ENCODE data around the gene RSPH6A. TPM values are rescaled to one million over a fixed set of nuclear protein-coding genes. Genes with fewer than 3 reads are reported as not detected.

The RSPH6A gene
- total RNA-seq, 2 donors from 2014 or later = 0.12 TPM; not detected in 1

DNA sequence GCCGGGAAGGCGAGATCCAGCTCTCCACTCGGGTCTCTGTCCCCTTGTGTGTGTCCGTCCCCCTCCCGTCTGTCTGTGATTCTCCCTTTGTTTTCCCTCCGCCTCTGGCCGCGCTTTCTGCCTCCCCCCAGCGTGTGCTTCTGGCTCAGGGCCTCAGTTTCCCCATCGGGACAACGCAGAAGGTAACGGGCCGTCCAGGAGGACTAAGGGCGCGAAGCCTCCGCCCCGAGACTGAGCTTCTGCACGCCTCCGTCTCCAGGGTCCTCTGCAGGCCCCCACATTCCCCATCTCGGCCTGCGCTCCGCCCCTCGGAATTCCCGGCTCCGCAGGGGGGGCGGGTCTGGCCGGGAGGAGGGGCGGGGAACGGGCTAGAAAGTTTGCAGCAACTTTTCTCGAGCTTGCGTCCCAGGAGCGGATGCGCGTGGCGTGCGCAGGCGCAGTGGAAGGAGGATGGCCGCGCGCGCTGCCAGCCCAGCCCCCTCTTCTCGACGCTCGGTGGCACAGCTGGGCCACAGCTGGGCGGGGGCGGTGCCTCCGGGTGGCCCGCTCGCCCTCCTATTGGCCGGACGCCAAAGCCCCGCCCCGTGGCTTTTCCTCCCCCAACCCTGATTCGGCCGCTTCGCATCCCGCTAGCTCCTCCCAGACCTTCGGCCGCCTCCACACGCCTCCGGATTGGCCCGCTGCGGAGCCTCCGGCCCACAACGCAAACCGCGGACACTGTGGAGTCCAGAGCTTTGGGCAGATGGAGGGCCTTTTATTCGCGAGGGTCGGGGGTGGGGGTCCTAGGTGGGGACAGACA is 45.9 kb downstream of the RSPH6A start, which contains the start of gene SIX5:
SIX5 (minus strand) TSS at position 269 of the 799 bp plus-strand sequence. CDS start 408 bp downstream, outside the sequence.
- peaks cover 8% of the 10 kb centered on the region for H3K4me1 ChIP-seq
- intact Hi-C loops (cut with DNase I) = loop anchor here (5.0 kb wide), 2 partner anchors 52 to 77 kb away; partner anchors contain the start of genes QPCTL and SNRPD2
- TF ChIP-seq, protein P1, sequence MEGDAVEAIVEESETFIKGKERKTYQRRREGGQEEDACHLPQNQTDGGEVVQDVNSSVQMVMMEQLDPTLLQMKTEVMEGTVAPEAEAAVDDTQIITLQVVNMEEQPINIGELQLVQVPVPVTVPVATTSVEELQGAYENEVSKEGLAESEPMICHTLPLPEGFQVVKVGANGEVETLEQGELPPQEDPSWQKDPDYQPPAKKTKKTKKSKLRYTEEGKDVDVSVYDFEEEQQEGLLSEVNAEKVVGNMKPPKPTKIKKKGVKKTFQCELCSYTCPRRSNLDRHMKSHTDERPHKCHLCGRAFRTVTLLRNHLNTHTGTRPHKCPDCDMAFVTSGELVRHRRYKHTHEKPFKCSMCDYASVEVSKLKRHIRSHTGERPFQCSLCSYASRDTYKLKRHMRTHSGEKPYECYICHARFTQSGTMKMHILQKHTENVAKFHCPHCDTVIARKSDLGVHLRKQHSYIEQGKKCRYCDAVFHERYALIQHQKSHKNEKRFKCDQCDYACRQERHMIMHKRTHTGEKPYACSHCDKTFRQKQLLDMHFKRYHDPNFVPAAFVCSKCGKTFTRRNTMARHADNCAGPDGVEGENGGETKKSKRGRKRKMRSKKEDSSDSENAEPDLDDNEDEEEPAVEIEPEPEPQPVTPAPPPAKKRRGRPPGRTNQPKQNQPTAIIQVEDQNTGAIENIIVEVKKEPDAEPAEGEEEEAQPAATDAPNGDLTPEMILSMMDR (IDR thresholded peaks at IDR 0.05) = no peak

DNA sequence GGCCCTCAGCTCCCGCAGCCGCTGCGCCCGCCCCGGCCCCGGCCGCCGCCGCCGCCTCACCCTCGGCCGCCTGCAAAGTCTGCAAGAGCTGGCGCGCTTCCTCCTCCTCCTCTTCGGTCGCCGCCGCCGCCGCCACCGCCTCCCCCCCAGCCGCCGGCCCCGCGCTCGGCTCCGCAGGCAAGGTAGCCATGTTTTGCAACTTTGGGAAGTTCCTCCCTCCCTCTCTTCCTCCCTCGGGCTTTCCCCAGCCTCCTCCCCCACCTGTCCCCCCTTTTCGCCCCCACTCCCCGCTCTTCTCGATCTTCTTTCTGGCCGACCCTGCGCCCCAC is 46.5 kb downstream of the RSPH6A start:
- Histone ChIP-seq H3K4me3 (peak overlapping the region; percentile 77), H3K36me3 (no peaks in the 10 kb centered on the region), H3K4me1 (peaks cover 8% of the 10 kb centered on the region), H3K9me3 (no peaks in the 10 kb centered on the region), H3K9ac (ENCODE audit: low read depth in 2 of 2, low read length in 2 of 2) (peak overlapping the region; percentile 94 to 95), H3K27ac (peak overlapping the region; percentile 97), H3K27me3 (no peaks in the 10 kb centered on the region)
- DNase-seq = no peak
- intact Hi-C loops (cut with DNase I) = loop anchor here (5.0 kb wide), 2 partner anchors 51 to 76 kb away; partner anchors contain the start of genes QPCTL and SNRPD2
- TF ChIP-seq, protein P1 (IDR thresholded peaks at IDR 0.05) = no peak

More for the DNA sequence above, 45.9 kb downstream of the RSPH6A start, which contains the start of gene SIX5:
- no peaks in the 10 kb centered on the region for H3K9me3 ChIP-seq
- H3K27me3 ChIP-seq = no peaks in the 10 kb centered on the region
- DNase-seq = peak; percentile 99
- H3K9ac ChIP-seq (ENCODE audit: low read depth in 2 of 2, low read length in 2 of 2) = peak within 1 kb of the TSS; percentile 94 to 95
- H3K27ac ChIP-seq = peak within 1 kb of the TSS; percentile 97
- peak within 1 kb of the TSS; percentile 77 for H3K4me3 ChIP-seq
- no peaks in the 10 kb centered on the region for H3K36me3 ChIP-seq

DNA sequence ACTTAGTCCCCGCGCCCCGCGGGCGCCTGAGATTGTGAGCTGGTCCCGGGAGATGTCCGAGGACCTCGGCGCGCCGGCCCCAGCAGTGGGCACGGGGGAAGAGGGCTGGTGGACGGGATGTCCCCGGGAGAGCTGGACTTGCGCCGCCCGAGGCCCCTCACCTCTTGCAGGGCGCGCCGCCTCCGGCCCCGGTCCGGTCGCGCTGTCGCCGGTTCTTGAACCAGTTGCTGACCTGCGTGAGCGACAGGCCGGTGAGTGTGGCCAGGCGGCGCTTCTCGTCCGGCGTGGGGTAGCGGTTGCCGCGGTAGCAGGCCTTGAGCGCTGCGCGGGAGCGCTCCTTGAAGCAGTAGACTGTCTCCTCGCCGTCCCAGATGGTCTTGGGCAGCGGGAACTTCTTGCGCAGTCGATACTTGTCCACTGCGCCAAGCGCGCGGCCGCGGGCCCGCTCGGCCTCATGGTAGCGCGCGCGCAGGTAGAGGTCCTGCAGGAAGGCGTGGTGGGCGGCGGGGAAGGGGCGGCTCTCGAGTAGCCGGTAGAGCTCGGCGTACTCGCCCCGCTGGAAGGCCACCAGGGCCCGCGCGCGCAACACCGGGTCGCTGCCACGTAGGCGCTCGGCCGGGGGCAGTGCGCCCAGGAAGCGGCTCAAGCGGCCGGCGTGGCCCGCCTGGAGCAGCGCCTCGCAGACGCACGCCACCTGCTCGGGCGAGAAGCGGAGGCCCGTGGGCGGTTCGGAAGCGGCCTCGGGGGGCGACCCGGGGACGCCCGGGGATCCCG is 47.0 kb downstream of the RSPH6A start:
- H3K36me3 ChIP-seq = no peaks in the 10 kb centered on the region
- peaks cover 8% of the 10 kb centered on the region for H3K4me1 ChIP-seq
- TF ChIP-seq, protein P1 (IDR thresholded peaks at IDR 0.05) = no peak
- no peaks in the 10 kb centered on the region for H3K27me3 ChIP-seq
- no peaks in the 10 kb centered on the region for H3K9me3 ChIP-seq
- peak overlapping the region; percentile 77 for H3K4me3 ChIP-seq
- H3K27ac ChIP-seq = peak overlapping the region; percentile 97
- peak; percentile 67 for DNase-seq
- peak overlapping the region; percentile 91 to 95 for H3K9ac ChIP-seq (ENCODE audit: low read depth in 2 of 2, low read length in 2 of 2)
- intact Hi-C loops (cut with DNase I) = loop anchor here (5.0 kb wide), 2 partner anchors 51 to 76 kb away; partner anchors contain the start of genes QPCTL and SNRPD2

DNA sequence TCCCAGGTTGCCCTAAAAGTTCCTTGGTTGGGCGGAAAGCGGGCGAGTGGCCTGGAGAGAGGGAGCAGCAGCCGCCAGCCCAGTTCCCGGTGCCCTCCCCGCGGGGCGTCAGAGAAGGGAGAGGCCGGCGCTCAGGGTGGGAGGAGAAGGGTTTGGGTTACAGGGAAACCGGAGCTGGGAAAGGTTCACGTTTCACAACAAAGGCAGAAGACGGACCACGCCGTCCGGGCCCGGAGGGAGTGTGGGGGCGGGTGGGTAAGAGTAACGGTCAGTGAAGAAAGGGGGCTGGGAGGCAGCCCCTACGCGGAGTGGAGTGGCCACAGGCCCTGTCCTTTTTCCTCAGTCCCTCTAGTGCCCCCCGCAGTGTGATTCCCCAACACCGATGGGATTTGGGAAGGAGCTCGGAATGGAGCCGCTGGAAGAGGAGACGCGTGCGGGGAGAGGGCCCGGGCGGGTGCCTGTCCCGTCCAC is 47.7 kb downstream of the RSPH6A start:
- no peaks in the 10 kb centered on the region for H3K9me3 ChIP-seq
- TF ChIP-seq, protein P1 (IDR thresholded peaks at IDR 0.05) = no peak
- H3K9ac ChIP-seq (ENCODE audit: low read depth in 2 of 2, low read length in 2 of 2) = peak overlapping the region; percentile 91 to 95
- H3K27ac ChIP-seq = peak overlapping the region; percentile 97
- intact Hi-C loops (cut with DNase I) = loop anchor here (5.0 kb wide), 2 partner anchors 50 to 75 kb away; partner anchors contain the start of genes QPCTL and SNRPD2
- H3K36me3 ChIP-seq = no peaks in the 10 kb centered on the region
- DNase-seq = peak; percentile 75
- H3K4me1 ChIP-seq = peaks cover 8% of the 10 kb centered on the region
- peak overlapping the region; percentile 77 for H3K4me3 ChIP-seq
- no peaks in the 10 kb centered on the region for H3K27me3 ChIP-seq

DNA sequence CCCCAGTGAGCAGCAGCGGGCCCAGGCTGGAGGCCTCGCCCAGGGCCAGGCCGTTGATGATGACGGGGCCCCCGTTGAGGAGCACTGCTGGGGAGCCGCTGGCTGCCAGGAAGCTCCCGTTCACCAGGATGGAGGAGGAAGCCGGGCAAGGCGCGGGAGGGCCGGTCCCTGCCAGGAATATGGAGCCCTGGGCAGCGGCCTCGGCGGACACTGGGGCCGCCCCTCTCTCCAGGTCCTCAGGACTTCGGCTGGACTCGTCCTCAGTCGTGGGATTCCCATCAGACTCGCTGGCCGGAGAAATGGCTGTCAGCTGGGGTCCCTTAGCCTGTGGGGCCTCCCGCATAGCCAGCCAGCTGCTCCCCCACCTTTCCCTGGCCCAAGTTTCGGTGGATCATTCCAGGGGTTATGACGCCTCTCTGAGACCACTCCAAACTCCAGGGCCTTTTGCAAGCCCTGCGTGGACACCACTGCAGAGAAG is 48.2 kb downstream of the RSPH6A start:
- intact Hi-C loops (cut with DNase I) = loop anchor here (5.0 kb wide), 2 partner anchors 50 to 75 kb away; partner anchors contain the start of genes QPCTL and SNRPD2
- Histone ChIP-seq H3K27me3 (no peaks in the 10 kb centered on the region), H3K27ac (peak overlapping the region; percentile 97), H3K9ac (ENCODE audit: low read depth in 2 of 2, low read length in 2 of 2) (peak overlapping the region; percentile 91 to 95), H3K36me3 (no peaks in the 10 kb centered on the region), H3K4me1 (peaks cover 8% of the 10 kb centered on the region), H3K9me3 (no peaks in the 10 kb centered on the region), H3K4me3 (peak overlapping the region; percentile 77)
- TF ChIP-seq, protein P1 (IDR thresholded peaks at IDR 0.05) = no peak
- no peak for DNase-seq

Data from colonic mucosa (tissue), 4 donors.